22Rv1 (cell line): ENCODE data around the gene NOD1.

Source experiments
- CTCF ChIP-seq: fragments of 450-650 bp; IDR thresholded peaks from 2 replicates; pipeline ENCODE4 v1.5.1; 2017; ENCODE audit warnings: mild to moderate bottlenecking
- ZFX ChIP-seq: fragments of 450-650 bp; IDR thresholded peaks from 2 replicates; pipeline ENCODE4 v1.6.1; 2017; ENCODE audit warnings: antibody characterized with exemption, borderline replicate concordance

DNA sequence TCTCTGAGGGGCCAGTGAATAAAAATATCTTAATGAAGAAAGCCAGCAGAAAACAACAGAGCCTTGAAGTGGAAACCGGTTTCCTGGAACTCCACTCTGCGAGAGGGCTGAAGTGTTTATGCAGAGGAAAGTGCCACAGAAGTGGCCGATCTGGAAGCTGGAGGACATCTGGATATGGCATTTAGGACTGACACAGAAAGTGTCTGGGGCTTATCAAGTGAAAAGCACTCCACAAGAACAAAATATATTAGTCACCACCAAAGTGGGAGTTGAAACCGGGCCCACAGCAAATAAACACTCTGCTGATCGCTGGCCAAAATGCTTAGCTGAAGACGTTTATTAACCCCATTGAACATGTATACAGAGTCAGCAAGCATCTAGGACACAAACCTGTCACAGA is 7.8 kb downstream of the NOD1 start:
- no peak for TF ChIP-seq CTCF
- no peak for TF ChIP-seq ZFX
